ENCODE data around the gene CEP104. TPM values are rescaled to one million over a fixed set of nuclear protein-coding genes. Genes with fewer than 3 reads are reported as not detected.

Gene CEP104
- total and polyA plus RNA-seq, 9 of the 15 experiments (the other 6 are each of a cell fraction or from before 2014, with no cell fraction given): 11.2 to 63.4 (median 42.6) TPM

DNA sequence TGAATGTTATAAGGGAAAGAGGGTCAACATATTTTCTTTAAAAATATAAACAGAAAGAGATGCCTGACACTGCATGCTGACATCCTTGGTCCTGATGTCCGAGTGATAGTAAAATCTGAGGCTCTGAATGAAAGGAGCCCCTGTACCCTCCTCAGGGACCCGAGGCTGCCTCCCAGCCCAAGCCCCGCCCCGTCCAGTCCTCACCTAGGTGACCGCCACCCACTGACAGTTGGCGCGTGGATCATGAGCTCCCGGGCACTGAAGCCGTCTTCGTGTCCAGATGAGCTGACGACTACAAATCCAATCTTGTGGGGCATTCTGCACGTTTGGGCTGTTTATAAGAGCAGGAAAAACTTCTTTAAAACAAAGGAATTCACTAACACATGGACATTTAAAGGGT is 4.9 kb downstream of the CEP104 start:
- H3K27me3 ChIP-seq (ENCODE audit: control insufficient read depth in 2 of 2, insufficient read depth in 2 of 2, low read length in 2 of 2): no peaks in the 10 kb centered on the region
- intact Hi-C loops (cut with micrococcal nuclease): no loop called here
- no peak overlapping the region for H3K9ac ChIP-seq (ENCODE audit: insufficient read depth in 1 of 2, low read depth in 2 of 2, low read length in 2 of 2)
- no peaks in the 10 kb centered on the region for H3K9me3 ChIP-seq (replicated peaks; ENCODE audit: control insufficient read depth, insufficient read depth, low read depth, low read length)
- H3K79me2 ChIP-seq (ENCODE audit: control insufficient read depth, insufficient read depth, low read length): peaks cover 26% of the 10 kb centered on the region
- ChIA-PET POLR2A (interaction anchor here (1.2 kb wide), 1 partner anchor 18 kb away, joined by 4 read pairs; no protein-coding TSS in a partner anchor), CTCF (ENCODE audit: low intra/inter-chr PET ratio) (no interaction called here)
- H3K9me1 ChIP-seq (ENCODE audit: control insufficient read depth, insufficient read depth, low read length): no peaks in the 10 kb centered on the region
- peaks cover 27% of the 10 kb centered on the region; the same call in 2 of the 3 replicates for H3K36me3 ChIP-seq (ENCODE audit: control insufficient read depth, insufficient read depth, low read length)
- peaks cover 0 to 14% of the 10 kb centered on the region in 2 experiments; a peak in 3 of 5 replicates for H3K4me1 ChIP-seq (replicated peaks in 1 of 2; ENCODE audit: control insufficient read depth in 2 of 2, insufficient read depth in 2 of 2, low read length in 2 of 2)
- H3K27ac ChIP-seq (ENCODE audit: extremely low read depth, low read depth, low read length): no peak overlapping the region
- in situ Hi-C loops (cut with MboI): no loop called here
- H2AFZ ChIP-seq (ENCODE audit: low read depth, low read length): no peak overlapping the region
- BruUV-seq (replicated peaks): no TSS peak
- ATAC-seq (no peak), DNase-seq (ENCODE audit: extremely low read depth in 1 of 4, low spot score in 3 of 4) (no peak), FAIRE-seq (no peak)
- 70% methylated on average over 12 of the region's 12 CpGs for WGBS (ENCODE audit: insufficient coverage, low coverage, missing lambda C conversion rate)
- H3K4me2 ChIP-seq (ENCODE audit: insufficient read depth, low read length): no peak overlapping the region
- TF ChIP-seq LARP7 (IDR thresholded peaks at IDR 0.05): no peak
- no peak for TF ChIP-seq CEBPB (tag; IDR thresholded peaks at IDR 0.05)
- TF ChIP-seq, protein P1, sequence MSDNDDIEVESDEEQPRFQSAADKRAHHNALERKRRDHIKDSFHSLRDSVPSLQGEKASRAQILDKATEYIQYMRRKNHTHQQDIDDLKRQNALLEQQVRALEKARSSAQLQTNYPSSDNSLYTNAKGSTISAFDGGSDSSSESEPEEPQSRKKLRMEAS (CRISPR knock-in tag; IDR thresholded peaks at IDR 0.05): no peak
- TF ChIP-seq, protein P2, sequence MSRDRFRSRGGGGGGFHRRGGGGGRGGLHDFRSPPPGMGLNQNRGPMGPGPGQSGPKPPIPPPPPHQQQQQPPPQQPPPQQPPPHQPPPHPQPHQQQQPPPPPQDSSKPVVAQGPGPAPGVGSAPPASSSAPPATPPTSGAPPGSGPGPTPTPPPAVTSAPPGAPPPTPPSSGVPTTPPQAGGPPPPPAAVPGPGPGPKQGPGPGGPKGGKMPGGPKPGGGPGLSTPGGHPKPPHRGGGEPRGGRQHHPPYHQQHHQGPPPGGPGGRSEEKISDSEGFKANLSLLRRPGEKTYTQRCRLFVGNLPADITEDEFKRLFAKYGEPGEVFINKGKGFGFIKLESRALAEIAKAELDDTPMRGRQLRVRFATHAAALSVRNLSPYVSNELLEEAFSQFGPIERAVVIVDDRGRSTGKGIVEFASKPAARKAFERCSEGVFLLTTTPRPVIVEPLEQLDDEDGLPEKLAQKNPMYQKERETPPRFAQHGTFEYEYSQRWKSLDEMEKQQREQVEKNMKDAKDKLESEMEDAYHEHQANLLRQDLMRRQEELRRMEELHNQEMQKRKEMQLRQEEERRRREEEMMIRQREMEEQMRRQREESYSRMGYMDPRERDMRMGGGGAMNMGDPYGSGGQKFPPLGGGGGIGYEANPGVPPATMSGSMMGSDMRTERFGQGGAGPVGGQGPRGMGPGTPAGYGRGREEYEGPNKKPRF (IDR thresholded peaks at IDR 0.05; ENCODE audit: low read depth, low read length): no peak
- no peak for TF ChIP-seq PHF20 (IDR thresholded peaks at IDR 0.05; ENCODE audit: partially characterized antibody)
- TF ChIP-seq, protein P3, sequence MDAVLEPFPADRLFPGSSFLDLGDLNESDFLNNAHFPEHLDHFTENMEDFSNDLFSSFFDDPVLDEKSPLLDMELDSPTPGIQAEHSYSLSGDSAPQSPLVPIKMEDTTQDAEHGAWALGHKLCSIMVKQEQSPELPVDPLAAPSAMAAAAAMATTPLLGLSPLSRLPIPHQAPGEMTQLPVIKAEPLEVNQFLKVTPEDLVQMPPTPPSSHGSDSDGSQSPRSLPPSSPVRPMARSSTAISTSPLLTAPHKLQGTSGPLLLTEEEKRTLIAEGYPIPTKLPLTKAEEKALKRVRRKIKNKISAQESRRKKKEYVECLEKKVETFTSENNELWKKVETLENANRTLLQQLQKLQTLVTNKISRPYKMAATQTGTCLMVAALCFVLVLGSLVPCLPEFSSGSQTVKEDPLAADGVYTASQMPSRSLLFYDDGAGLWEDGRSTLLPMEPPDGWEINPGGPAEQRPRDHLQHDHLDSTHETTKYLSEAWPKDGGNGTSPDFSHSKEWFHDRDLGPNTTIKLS (IDR thresholded peaks at IDR 0.05; ENCODE audit: borderline replicate concordance, low read depth): no peak
- no peak for TF ChIP-seq NELFE (IDR thresholded peaks at IDR 0.05; ENCODE audit: insufficient read depth, insufficient read length)
- no peak for TF ChIP-seq MTA3 (IDR thresholded peaks at IDR 0.05; ENCODE audit: borderline replicate concordance)
- no peak for TF ChIP-seq ZNF143 (CRISPR knock-in tag; IDR thresholded peaks at IDR 0.05)
- no peak for TF ChIP-seq THRAP3 (IDR thresholded peaks at IDR 0.05; ENCODE audit: borderline replicate concordance)
- TF ChIP-seq MXI1 (IDR thresholded peaks at IDR 0.05; ENCODE audit: low read depth, low read length): no peak
- TF ChIP-seq, protein P4, sequence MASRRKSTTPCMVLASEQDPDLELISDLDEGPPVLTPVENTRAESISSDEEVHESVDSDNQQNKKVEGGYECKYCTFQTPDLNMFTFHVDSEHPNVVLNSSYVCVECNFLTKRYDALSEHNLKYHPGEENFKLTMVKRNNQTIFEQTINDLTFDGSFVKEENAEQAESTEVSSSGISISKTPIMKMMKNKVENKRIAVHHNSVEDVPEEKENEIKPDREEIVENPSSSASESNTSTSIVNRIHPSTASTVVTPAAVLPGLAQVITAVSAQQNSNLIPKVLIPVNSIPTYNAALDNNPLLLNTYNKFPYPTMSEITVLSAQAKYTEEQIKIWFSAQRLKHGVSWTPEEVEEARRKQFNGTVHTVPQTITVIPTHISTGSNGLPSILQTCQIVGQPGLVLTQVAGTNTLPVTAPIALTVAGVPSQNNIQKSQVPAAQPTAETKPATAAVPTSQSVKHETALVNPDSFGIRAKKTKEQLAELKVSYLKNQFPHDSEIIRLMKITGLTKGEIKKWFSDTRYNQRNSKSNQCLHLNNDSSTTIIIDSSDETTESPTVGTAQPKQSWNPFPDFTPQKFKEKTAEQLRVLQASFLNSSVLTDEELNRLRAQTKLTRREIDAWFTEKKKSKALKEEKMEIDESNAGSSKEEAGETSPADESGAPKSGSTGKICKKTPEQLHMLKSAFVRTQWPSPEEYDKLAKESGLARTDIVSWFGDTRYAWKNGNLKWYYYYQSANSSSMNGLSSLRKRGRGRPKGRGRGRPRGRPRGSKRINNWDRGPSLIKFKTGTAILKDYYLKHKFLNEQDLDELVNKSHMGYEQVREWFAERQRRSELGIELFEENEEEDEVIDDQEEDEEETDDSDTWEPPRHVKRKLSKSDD (conservative IDR thresholded peaks at IDR 0.05; ENCODE audit: low read length): no peak
- no peak for TF ChIP-seq CCAR2 (IDR thresholded peaks at IDR 0.05; ENCODE audit: low read depth, low read length)
- no peak for TF ChIP-seq ZNF695 (CRISPR knock-in tag; IDR thresholded peaks at IDR 0.05)
- no peak for TF ChIP-seq MEF2D (tag; conservative IDR thresholded peaks at IDR 0.05; ENCODE audit: low read depth)
- no peak overlapping the region for H3K4me3 ChIP-seq
- peaks cover 4% of the 10 kb centered on the region; the same call in 1 of the 2 replicates for H4K20me1 ChIP-seq (replicated peaks; ENCODE audit: control insufficient read depth, insufficient read depth, low read length)
